GM13977 (cell line): ENCODE data around the gene C20orf144.

Source experiments
- DNase-seq: peaks from one replicate; pipeline ENCODE4 v3.0.0; 2012; ENCODE audit warnings: low spot score
- CTCF ChIP-seq: IDR thresholded peaks from 2 replicates; pipeline ENCODE4 v1.5.1; 2012; ENCODE audit warnings: mild to moderate bottlenecking, control low read depth; ENCODE audit not compliant: insufficient read depth; ENCODE audit errors: extremely low read depth, missing control alignments
- in situ Hi-C: fragments of 300-500 bp; cut with MboI; formaldehyde crosslinking; loops from one replicate; pipeline ENCODE4 v1.12.0; 2022; ENCODE audit warnings: low sequenced_read_pairs, low pct_unique_long_range_greater_than_20kb, mixed read lengths, inconsistent platforms; ENCODE audit not compliant: unreplicated experiment

Gene C20orf144

GRCh38 chr20:33656783-33657703, 5.1 kb upstream of the C20orf144 start:
- in situ Hi-C loops, result loop anchor here (10.0 kb wide), 1 partner anchor 202 kb away; no protein-coding TSS in a partner anchor
- no peak for DNase-seq
- TF ChIP-seq CTCF, result no peak

GRCh38 chr20:33657704-33658095, 4.4 kb upstream of the C20orf144 start:
- TF ChIP-seq CTCF, result no peak
- DNase-seq, result no peak
- in situ Hi-C loops, result loop anchor here (10.0 kb wide), 1 partner anchor 203 kb away; no protein-coding TSS in a partner anchor

GRCh38 chr20:33658510-33658909, 3.6 kb upstream of the C20orf144 start:
- no peak for TF ChIP-seq CTCF
- no peak for DNase-seq
- in situ Hi-C loops, result loop anchor here (10.0 kb wide), 1 partner anchor 204 kb away; no protein-coding TSS in a partner anchor

- in situ Hi-C loops, result loop anchor here (10.0 kb wide), 1 partner anchor 204 kb away; no protein-coding TSS in a partner anchor
- TF ChIP-seq CTCF, result no peak
Observed at GRCh38 chr20:33658929-33659328, 3.2 kb upstream of the C20orf144 start.

GRCh38 chr20:33659341-33660034, 2.6 kb upstream of the C20orf144 start:
- TF ChIP-seq CTCF, result no peak
- in situ Hi-C loops, result loop anchor here (10.0 kb wide), 1 partner anchor 205 kb away; no protein-coding TSS in a partner anchor
- no peak for DNase-seq

More at GRCh38 chr20:33658929-33659328, 3.2 kb upstream of the C20orf144 start:
- DNase-seq, result no peak

GRCh38 chr20:33660035-33660684, 2.0 kb upstream of the C20orf144 start:
- no peak for DNase-seq
- TF ChIP-seq CTCF, result no peak
- in situ Hi-C loops, result no loop called here
